Panc1 (cell line): ENCODE measurements around the gene DDX21. TPM values are rescaled to one million over a fixed set of nuclear protein-coding genes. Genes with fewer than 3 reads are reported as not detected.

Experiments
- ATAC-seq: fragments of 200-7000 bp; cut with Tn5 transposase; 2 replicates; pipeline ENCODE4 v1.9.1; 2020; ENCODE audit warnings: mild to moderate bottlenecking, moderate library complexity
- BruUV-seq: library from RNA; stranded (reverse); fragments of 400-500 nt; replicated peaks from 2 replicates; lab custom pipeline; 2021; lab: Mats Ljungman, UMichigan
- CTCF ChIA-PET: fragments of 300-600 bp; sonication (Branson Sonifier 250); formaldehyde crosslinking; loops from one replicate; lab custom pipeline; 2022; ENCODE audit warnings: antibody characterized with exemption; lab: Charles Lee
- POLR2A ChIA-PET: fragments of 300-600 bp; sonication (Branson Sonifier 250); formaldehyde crosslinking; loops from one replicate; lab custom pipeline; 2022; ENCODE audit warnings: antibody characterized with exemption; lab: Charles Lee
- DNase-seq: peaks from one replicate; pipeline ENCODE4 v3.0.0-alpha.2; 2010; ENCODE audit warnings: low read depth, low spot score
- H3K27ac ChIP-seq: 2 replicates; pipeline ENCODE4 v1.5.1; 2011; ENCODE audit warnings: mild to moderate bottlenecking, low read length, inconsistent platforms
- H3K27me3 ChIP-seq: fragments of 200-500 bp; sonication (Bioruptor generic); 2 replicates; pipeline ENCODE4 v1.6.0; 2014; ENCODE audit warnings: low read length, inconsistent platforms; ENCODE audit not compliant: control insufficient read depth, insufficient read depth
- H3K36me3 ChIP-seq: fragments of 200-500 bp; sonication (Bioruptor generic); 2 replicates; pipeline ENCODE4 v1.5.1; 2014; ENCODE audit warnings: inconsistent platforms, mild to moderate bottlenecking, low read length, moderate library complexity; ENCODE audit not compliant: control insufficient read depth, insufficient read depth
- H3K4me1 ChIP-seq: 2 replicates; pipeline ENCODE4 v1.5.1; 2011; ENCODE audit warnings: inconsistent platforms, mild to moderate bottlenecking, low read length, moderate library complexity; ENCODE audit not compliant: control insufficient read depth, insufficient read depth
- H3K4me3 ChIP-seq, 2 experiments: 2 replicates each; pipeline ENCODE4 v1.5.1; 2011 to 2012; ENCODE audit warnings: low read depth in 2 of 2, low read length in 2 of 2, mild to moderate bottlenecking in 2 of 2, inconsistent platforms in 1 of 2, moderate library complexity in 1 of 2
- H3K9me3 ChIP-seq: fragments of 200-500 bp; sonication (Bioruptor generic); 2 replicates; pipeline ENCODE4 v1.5.1; 2014; ENCODE audit warnings: low read depth, mild to moderate bottlenecking, inconsistent platforms, low read length, moderate library complexity; ENCODE audit not compliant: control insufficient read depth, insufficient read depth
- POLR2AphosphoS5 ChIP-seq: IDR thresholded peaks from 2 replicates; pipeline ENCODE4 v1.6.1; 2012; ENCODE audit warnings: mild to moderate bottlenecking, low read depth, low read length, moderate library complexity
- SIN3A ChIP-seq: IDR thresholded peaks from 2 replicates; pipeline ENCODE4 v1.6.1; 2012; ENCODE audit warnings: low read depth, mild to moderate bottlenecking, low read length, moderate library complexity, borderline replicate concordance; ENCODE audit not compliant: insufficient read depth
- TCF7L2 ChIP-seq: IDR thresholded peaks from 2 replicates; pipeline ENCODE4 v1.6.1; 2011; ENCODE audit warnings: mild to moderate bottlenecking, low read depth, low read length, inconsistent platforms
- in situ Hi-C: cut with HindIII; loops from 2 replicates; pipeline ENCODE4 v1.10.0; 2016; ENCODE audit warnings: low sequenced_read_pairs, low pct_unique_long_range_greater_than_20kb
- intact Hi-C: fragments of 100-400 bp; cut with micrococcal nuclease; formaldehyde crosslinking; loops from one replicate; pipeline ENCODE4 v1.10.0; 2022; ENCODE audit not compliant: unreplicated experiment
- total RNA-seq: library from RNA; stranded (reverse); gene quantifications from one replicate; pipeline ENCODE4 v1.2.1, GENCODE V29; 2021; ENCODE audit not compliant: unreplicated experiment
- TF ChIP-seq, protein P1 (sequence below), 2 experiments: IDR thresholded peaks; 2 replicates each; pipeline ENCODE4 v1.6.1; 2011 to 2012; ENCODE audit warnings: low read depth in 2 of 2, control low read depth in 1 of 2, low read length in 1 of 2, mild to moderate bottlenecking in 1 of 2, moderate library complexity in 1 of 2; ENCODE audit not compliant: insufficient read depth in 1 of 2
- TF ChIP-seq, protein P2 (sequence below): fragments of 450-650 bp; IDR thresholded peaks from 2 replicates; pipeline ENCODE4 v1.5.1; 2017; ENCODE audit warnings: mild to moderate bottlenecking

DDX21 gene
- total RNA-seq, 1 experiment from 2014 or later: 172 TPM

DNA sequence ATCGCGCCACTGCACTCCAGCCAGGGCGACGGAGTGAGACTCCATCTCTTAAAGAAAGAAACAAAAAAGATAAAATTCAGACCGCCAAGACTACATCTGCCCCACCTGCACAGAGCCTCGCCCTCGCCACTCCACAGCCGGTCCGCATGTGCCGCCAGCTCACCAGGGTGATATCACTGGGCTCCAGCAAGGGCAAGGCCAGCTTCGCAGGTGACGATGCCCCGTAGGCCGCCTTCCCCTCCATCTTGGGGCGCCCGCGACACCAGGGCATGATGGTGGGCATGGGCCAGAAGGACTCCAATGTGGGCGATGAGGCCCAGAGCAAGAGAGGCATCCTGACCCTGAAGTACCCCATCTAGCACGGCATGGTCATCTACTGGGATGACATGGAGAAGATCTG is 66.6 kb downstream of the DDX21 start:
- ATAC-seq: no peak
- no peak for DNase-seq
- ChIA-PET CTCF (no interaction called here), POLR2A (no interaction called here)
- no TSS peak for BruUV-seq
- Histone ChIP-seq H3K36me3 (no peaks in the 10 kb centered on the region), H3K9me3 (no peaks in the 10 kb centered on the region), H3K4me1 (no peaks in the 10 kb centered on the region), H3K4me3 (no peak overlapping the region), H3K27ac (no peak overlapping the region), H3K27me3 (no peaks in the 10 kb centered on the region)
- intact Hi-C loops (no loop called here), in situ Hi-C loops (no loop called here)
- TF ChIP-seq POLR2AphosphoS5: no peak
- TF ChIP-seq, protein P1, sequence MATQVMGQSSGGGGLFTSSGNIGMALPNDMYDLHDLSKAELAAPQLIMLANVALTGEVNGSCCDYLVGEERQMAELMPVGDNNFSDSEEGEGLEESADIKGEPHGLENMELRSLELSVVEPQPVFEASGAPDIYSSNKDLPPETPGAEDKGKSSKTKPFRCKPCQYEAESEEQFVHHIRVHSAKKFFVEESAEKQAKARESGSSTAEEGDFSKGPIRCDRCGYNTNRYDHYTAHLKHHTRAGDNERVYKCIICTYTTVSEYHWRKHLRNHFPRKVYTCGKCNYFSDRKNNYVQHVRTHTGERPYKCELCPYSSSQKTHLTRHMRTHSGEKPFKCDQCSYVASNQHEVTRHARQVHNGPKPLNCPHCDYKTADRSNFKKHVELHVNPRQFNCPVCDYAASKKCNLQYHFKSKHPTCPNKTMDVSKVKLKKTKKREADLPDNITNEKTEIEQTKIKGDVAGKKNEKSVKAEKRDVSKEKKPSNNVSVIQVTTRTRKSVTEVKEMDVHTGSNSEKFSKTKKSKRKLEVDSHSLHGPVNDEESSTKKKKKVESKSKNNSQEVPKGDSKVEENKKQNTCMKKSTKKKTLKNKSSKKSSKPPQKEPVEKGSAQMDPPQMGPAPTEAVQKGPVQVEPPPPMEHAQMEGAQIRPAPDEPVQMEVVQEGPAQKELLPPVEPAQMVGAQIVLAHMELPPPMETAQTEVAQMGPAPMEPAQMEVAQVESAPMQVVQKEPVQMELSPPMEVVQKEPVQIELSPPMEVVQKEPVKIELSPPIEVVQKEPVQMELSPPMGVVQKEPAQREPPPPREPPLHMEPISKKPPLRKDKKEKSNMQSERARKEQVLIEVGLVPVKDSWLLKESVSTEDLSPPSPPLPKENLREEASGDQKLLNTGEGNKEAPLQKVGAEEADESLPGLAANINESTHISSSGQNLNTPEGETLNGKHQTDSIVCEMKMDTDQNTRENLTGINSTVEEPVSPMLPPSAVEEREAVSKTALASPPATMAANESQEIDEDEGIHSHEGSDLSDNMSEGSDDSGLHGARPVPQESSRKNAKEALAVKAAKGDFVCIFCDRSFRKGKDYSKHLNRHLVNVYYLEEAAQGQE (IDR thresholded peaks at IDR 0.05; ENCODE audit: insufficient read depth in 1 of 2, low read depth in 2 of 2, low read length in 1 of 2): no peak
- no peak for TF ChIP-seq SIN3A
- TF ChIP-seq TCF7L2: no peak
- TF ChIP-seq, protein P2, sequence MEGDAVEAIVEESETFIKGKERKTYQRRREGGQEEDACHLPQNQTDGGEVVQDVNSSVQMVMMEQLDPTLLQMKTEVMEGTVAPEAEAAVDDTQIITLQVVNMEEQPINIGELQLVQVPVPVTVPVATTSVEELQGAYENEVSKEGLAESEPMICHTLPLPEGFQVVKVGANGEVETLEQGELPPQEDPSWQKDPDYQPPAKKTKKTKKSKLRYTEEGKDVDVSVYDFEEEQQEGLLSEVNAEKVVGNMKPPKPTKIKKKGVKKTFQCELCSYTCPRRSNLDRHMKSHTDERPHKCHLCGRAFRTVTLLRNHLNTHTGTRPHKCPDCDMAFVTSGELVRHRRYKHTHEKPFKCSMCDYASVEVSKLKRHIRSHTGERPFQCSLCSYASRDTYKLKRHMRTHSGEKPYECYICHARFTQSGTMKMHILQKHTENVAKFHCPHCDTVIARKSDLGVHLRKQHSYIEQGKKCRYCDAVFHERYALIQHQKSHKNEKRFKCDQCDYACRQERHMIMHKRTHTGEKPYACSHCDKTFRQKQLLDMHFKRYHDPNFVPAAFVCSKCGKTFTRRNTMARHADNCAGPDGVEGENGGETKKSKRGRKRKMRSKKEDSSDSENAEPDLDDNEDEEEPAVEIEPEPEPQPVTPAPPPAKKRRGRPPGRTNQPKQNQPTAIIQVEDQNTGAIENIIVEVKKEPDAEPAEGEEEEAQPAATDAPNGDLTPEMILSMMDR: no peak

DNA sequence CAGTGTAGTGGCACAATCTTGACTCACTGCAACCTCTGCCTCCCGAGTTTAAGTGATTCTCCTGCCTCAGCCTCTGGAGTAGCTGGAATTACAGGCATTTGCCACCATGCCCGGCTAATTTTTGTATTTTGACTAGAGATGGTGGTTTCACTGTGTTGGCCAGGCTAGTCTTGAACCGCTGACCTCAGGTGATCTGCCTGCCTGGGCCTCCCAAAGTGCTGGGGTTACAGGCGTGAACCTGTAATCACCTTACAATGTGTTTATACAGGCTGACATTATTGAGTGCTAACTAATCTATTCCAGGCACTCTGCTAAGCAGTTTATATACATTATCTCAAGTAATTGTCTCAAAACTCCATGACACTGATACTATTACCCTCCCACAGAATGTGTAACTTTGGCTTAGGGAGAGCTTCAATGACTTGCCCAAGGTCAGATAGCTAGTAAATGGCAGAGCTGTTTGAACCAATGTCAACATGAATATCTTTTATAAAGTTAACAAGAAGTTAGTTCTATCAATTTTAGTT is 69.5 kb downstream of the DDX21 start:
- intact Hi-C loops: no loop called here

More for the DNA sequence above, 69.5 kb downstream of the DDX21 start:
- ChIA-PET POLR2A (no interaction called here), CTCF (no interaction called here)
- in situ Hi-C loops: no loop called here
- no peak for ATAC-seq
- Histone ChIP-seq H3K9me3 (no peaks in the 10 kb centered on the region), H3K4me3 (no peak overlapping the region), H3K4me1 (no peaks in the 10 kb centered on the region), H3K27me3 (no peaks in the 10 kb centered on the region), H3K36me3 (no peaks in the 10 kb centered on the region), H3K27ac (no peak overlapping the region)
- DNase-seq: no peak
- TF ChIP-seq POLR2AphosphoS5 (no peak), TCF7L2 (no peak), SIN3A (no peak)
- TF ChIP-seq, protein P2: no peak
- TF ChIP-seq, protein P1 (IDR thresholded peaks at IDR 0.05; ENCODE audit: insufficient read depth in 1 of 2, low read depth in 2 of 2, low read length in 1 of 2): no peak
- BruUV-seq: no TSS peak
